SIG-M5 treated with dmso at 0.1 percent for 504 hours (cell line): ENCODE results near the gene XCL1.
"Not testable (repeated sequence)": the region's sequence is repeated elsewhere in the genome, so short reads cannot be mapped to it uniquely, and the experiment has no call there.

ENCODE experiments used
- DNase-seq: peaks from one replicate; lab custom pipeline; 2025; ENCODE audit not compliant: unreplicated experiment; lab: John Stamatoyannopoulos, UW

Gene XCL1

DNA sequence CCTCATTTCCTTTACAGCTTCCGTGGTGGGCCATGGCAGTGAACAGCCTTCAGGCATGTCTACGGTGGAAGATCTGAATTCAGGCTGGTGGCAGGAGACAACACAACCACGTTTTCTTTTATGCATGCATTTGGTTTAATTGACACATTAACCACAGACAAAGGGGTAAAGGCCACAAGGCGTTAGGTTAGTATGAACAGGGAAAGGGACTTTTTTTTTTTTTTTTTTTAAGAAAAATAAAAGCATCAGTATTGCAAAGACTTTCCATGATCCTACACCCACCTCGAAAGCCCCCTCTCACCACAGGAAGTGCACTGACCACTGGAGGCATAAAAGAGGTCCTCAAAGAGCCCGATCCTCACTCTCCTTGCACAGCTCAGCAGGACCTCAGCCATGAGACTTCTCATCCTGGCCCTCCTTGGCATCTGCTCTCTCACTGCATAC lies at the start of gene XCL1:
XCL1 (plus strand) TSS at position 361 of the 444 bp plus-strand sequence; CDS start at position 394, 33 bp downstream.
- not testable (repeated sequence) for DNase-seq

GRCh38 chr1:168529518-168529917 lies 46.9 kb upstream of the XCL1 start:
- DNase-seq, result peak; percentile 39

DNA sequence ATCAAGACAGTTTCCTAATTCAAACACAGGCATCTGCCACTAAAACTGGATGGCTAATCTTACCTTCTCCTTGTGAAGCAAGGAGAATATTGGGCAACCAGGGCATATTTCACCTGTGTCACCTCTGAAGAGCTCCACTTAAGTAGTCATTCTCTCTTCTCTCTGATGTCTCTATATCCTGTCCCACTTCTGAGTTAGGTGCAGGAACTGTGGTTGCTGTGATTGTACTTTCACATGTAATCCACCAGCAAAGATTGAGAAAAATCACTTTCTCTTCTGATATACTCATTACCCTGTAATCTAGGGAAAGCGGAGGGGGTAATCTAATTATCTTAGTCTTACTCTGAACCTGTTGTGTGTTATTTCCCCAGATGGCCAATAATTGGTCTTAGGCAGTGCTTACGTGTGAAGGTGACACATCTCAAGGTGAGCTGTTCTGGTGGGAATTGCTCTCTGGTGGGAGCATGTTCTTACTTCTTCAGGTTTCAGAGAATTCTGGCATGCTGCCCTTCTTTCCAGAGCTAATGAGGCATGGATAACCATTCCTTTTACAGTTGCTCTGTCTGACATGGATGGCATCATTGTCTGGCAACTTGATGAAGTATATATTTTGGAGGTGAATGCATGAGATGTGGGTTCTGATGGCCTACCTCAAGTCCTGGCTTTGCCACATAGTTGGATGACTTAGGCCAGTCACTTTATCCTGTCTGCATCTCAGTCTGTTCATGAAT lies 44.6 kb upstream of the XCL1 start:
- no peak for DNase-seq

DNA sequence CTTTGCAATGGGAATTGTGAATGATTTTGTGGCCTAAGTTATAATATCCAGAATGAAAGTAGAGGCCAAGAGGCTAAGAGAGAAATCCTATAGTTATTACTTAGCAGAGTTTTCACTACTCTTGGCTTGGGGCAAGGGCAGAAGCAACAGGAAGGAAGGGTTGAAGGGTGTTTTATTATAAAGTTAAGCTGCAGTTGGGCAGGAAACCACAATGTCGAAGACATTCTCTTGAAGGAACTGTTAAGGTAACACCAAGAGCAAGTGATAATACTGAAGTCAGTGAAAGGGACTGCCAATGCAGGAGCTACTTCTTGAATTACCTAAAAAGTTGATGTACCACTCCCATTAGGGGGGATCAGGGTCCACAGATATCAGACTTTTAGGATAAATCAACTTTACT lies 40.9 kb upstream of the XCL1 start:
- peak; percentile 84 for DNase-seq

DNA sequence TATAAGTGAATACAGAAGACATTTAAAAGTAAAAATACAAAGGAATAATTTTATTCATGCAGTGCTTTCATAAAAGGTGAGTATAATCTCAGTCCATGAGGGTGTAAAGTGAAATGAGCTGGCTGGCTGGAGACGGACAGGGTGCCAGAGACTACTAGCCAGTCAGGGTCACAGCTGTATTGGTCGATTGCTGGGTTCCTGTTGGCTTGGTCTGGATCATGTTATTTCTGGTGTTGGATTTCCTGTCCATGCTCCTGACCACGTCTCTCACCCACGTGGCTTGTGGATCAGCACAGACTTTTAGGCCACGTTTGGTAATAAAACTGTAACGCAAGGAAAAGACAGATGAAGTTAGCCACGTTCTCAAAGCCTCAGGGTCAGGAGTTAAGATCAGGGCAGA lies 35.6 kb upstream of the XCL1 start:
- DNase-seq, result not testable (repeated sequence)

DNA sequence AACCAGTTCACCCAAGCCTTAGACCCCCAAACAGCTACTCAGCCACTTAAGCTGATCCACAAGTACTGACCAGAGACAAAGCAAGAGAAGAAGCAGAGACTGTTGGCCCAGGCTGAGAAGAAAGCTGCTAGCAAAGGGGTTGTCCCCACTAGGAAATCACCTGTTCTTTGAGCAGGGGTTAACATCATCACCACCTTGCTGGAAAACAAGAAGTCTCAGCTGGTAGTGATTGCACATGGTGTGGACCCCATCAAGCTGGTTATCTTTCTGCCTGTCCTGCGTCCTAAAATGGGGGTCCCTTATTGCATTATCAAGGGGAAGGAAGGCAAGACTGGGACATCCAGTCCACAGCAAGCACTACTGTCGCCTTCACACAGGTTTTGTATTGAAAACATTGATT lies 33.4 kb upstream of the XCL1 start:
- DNase-seq, result not testable (repeated sequence)

GRCh38 chr1:168543840-168544498 lies 32.4 kb upstream of the XCL1 start, which contains the start of gene XCL2:
XCL2 (minus strand) TSS chr1:168543997; CDS start chr1:168543964, 33 bp downstream.
- not testable (repeated sequence) for DNase-seq

DNA sequence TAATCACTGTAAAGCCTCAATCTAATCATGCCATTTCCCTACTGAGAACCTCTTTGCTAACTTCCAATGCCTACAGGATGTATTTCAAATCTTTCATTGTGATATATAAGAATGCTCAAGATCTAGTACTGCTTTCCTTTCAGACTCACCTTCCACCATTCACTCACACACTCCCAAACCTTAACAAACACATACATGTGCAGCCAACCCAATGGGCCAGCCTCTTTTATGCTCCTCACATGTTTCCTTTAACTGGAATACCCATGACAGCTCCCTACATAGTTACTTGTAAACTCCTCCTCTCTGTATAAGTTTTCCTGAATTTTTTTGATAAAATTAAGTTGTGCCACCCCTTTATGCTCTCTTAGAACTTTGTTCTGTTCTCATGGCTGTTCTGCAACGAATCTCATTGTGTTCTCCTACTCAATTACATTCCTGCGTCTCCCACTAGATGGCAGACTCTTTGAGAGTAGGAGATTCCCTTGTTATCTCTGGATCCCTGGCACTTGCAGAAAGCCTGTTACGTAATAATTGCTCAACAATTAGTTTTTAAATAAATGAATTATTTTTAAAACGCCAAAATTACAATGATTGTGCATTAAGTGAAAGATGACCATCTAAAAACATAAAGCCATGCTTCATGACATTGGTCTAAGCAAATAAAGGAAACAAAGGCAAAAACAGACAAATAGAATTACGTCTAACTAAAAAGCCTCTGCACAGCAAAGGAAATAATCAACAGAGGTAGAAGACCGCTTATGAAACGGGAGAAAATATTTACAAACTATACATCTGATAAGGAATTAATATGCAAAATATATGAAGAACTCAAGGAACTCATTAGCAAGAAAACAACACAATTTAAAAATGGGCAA lies 30.5 kb upstream of the XCL1 start:
- peak; percentile 75 for DNase-seq

- not testable (repeated sequence) for DNase-seq
Measured at GRCh38 chr1:168546553-168546895, 29.9 kb upstream of the XCL1 start.

GRCh38 chr1:168550971-168551370 lies 25.4 kb upstream of the XCL1 start:
- no peak for DNase-seq

- no peak for DNase-seq
Measured at GRCh38 chr1:168551688-168552087, 24.7 kb upstream of the XCL1 start.

GRCh38 chr1:168552961-168553360 lies 23.4 kb upstream of the XCL1 start:
- no peak for DNase-seq

DNA sequence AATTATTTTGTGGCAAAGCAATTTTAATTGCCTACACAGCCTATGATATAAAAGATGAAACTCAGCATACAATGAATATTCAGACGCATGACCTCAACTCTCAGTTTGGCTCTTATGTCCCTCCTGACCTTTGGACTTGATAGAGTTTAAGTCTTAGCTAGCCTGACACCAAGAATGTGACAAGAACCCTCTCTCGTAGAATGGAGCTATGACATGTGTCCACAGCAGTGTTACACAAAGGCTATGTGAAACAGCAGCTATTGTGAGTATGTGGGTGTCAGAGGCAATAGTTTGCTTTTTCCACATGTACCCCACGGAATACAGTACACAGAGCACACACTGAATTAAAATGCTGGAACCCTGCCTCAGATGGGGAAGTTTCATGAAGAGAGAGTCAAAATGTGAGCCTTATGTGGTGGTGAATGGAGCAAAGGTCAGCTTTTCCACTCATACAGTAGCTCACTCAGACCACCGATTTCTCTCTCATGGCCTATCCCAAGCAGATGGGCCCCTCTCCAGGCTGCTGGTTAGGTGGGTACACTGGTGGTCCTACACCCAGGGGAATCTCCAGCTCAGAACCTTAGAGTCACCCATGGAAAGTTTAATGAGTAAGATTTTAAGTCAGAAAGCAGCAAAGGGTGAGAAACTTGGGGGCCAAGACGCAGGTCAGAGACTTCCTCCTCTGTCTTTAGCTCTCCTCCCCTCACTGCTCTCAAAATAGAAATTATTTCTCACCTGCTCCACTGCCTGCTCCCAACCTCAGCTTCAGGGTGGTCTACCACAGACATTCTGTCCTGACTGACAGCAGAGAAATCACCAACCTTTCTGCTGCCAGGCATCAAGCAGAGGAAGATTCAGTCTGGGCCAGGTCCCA lies 22.5 kb upstream of the XCL1 start:
- DNase-seq, result no peak

- peak; percentile 61 for DNase-seq
Measured at GRCh38 chr1:168554603-168555483, 21.6 kb upstream of the XCL1 start.

GRCh38 chr1:168555508-168556046 lies 20.8 kb upstream of the XCL1 start:
- DNase-seq, result no peak

DNA sequence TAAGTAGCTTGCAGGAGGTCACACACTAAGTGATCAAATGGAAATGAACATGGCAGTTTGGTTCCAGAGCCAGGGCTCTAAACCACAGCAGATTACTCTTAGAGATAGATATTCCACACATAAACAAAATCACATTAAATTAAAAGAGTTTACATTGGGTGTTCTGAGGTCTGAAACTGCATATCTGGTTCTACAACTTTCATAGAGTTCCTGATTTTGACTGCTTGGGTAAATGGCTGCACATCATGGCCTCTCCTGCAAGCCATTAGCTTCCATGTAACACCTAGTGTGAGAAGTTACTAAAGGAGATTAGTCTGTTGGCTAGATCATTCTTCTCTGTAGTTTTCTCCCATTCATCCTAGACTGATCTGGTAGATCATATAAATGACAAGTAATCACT lies 19.8 kb upstream of the XCL1 start:
- no peak for DNase-seq

DNA sequence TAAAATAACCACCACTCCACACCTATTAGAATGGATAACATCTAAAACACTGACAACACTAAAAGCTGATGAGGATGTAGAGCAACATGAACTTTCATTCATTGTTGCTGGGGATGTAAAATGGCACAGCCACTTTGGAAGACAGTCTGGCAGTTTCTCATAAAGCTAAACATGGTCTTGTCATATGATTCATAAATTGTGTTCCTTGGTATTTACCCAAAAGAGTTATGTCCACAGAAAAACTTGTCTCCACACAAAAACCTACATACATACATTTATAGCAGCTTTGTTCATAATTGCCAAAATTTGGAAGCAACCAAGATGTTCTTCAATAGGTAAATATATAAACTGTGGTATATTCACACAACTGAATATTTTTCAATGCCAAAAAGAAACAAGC lies 16.0 kb upstream of the XCL1 start:
- no peak for DNase-seq

GRCh38 chr1:168561989-168562388 lies 14.4 kb upstream of the XCL1 start:
- no peak for DNase-seq

DNA sequence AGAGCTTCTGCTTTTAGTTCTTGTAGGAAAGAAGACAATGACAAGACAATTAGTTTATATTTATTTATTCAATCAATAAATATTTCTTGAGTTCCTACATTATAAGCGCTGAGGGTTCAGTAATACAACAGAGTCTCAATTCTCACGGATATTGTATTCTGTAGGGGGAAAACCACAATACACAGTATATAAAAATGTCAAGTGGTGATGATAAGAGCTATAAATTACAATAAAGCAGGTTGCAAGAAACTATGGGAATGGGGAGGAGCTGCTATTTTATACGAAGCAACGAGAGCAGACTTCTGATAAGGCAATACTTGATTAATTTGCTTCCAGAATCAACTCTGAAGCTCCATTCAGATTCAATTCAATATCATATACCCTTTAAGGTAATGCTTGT lies 10.6 kb upstream of the XCL1 start:
- DNase-seq, result no peak
